Tibial nerve (tissue), 3 donors: ENCODE results near the gene EXOSC7.

Source experiments
- CTCF ChIP-seq, 5 experiments: fragments of 200-600 bp in 3 of 5; fragments of 450-650 bp in 2 of 5; sonication (generic) in 3 of 5; IDR thresholded peaks; one replicate each; pipeline ENCODE4 v1.5.1; 2016 to 2019; ENCODE audit warnings: antibody characterized with exemption in 5 of 5, mild to moderate bottlenecking in 3 of 5, moderate library complexity in 2 of 5
- POLR2A ChIP-seq, 2 donors: fragments of 450-650 bp; IDR thresholded peaks; one replicate each; pipeline ENCODE4 v1.6.1; 2017; ENCODE audit warnings: antibody characterized with exemption in 2 of 2, mild to moderate bottlenecking in 2 of 2, moderate library complexity in 2 of 2

GRCh38 chr3:45024542-45025255 is 48.7 kb downstream of the EXOSC7 start:
- no peak for TF ChIP-seq CTCF (IDR thresholded peaks at IDR 0.05)
- no peak for TF ChIP-seq POLR2A (IDR thresholded peaks at IDR 0.05)
